H9 (cell line): Measurements from ENCODE around the gene WDR37. TPM values are rescaled to one million over a fixed set of nuclear protein-coding genes. Genes with fewer than 3 reads are reported as not detected.
"Not testable (repeated sequence)": the region's sequence is repeated elsewhere in the genome, so short reads cannot be mapped to it uniquely, and the experiment has no call there.

ENCODE experiments used
- DNase-seq: peaks from one replicate; pipeline ENCODE4 v3.0.0-alpha.2; 2017
- H2AFZ ChIP-seq: one replicate; pipeline ENCODE4 v1.6.1; 2013; ENCODE audit warnings: mild to moderate bottlenecking, low read length, control low read depth, moderate library complexity
- H2AK5ac ChIP-seq: 2 replicates; pipeline ENCODE4 v1.6.1; 2013; ENCODE audit warnings: low read length, control low read depth, mixed read lengths; ENCODE audit not compliant: insufficient read length
- H2BK120ac ChIP-seq: one replicate; pipeline ENCODE4 v1.6.1; 2013; ENCODE audit warnings: low read depth, mild to moderate bottlenecking, low read length, control low read depth, inconsistent platforms; ENCODE audit not compliant: poor library complexity, severe bottlenecking
- H2BK12ac ChIP-seq: 2 replicates; pipeline ENCODE4 v1.6.1; 2013; ENCODE audit warnings: low read length, control low read depth, mixed read lengths, low read depth; ENCODE audit not compliant: insufficient read length
- H2BK15ac ChIP-seq: 2 replicates; pipeline ENCODE4 v1.6.1; 2013; ENCODE audit warnings: low read depth, low read length, control low read depth
- H2BK20ac ChIP-seq: one replicate; pipeline ENCODE4 v1.6.1; 2013; ENCODE audit warnings: low read depth, mild to moderate bottlenecking, low read length, control low read depth, inconsistent platforms; ENCODE audit not compliant: poor library complexity, severe bottlenecking
- H2BK5ac ChIP-seq: 2 replicates; pipeline ENCODE4 v1.6.1; 2013; ENCODE audit warnings: low read length, control low read depth, mixed read lengths; ENCODE audit not compliant: insufficient read length
- H3K14ac ChIP-seq: 2 replicates; pipeline ENCODE4 v1.6.1; 2013; ENCODE audit warnings: low read length, control low read depth; ENCODE audit not compliant: insufficient read depth
- H3K18ac ChIP-seq: 2 replicates; pipeline ENCODE4 v1.6.1; 2013; ENCODE audit warnings: low read depth, mild to moderate bottlenecking, mixed read lengths, low read length, control low read depth; ENCODE audit not compliant: insufficient read length
- H3K23ac ChIP-seq: 2 replicates; pipeline ENCODE4 v1.6.1; 2013; ENCODE audit warnings: low read length, control low read depth, mixed read lengths, low read depth; ENCODE audit not compliant: insufficient read length
- H3K23me2 ChIP-seq: 2 replicates; pipeline ENCODE4 v1.6.1; 2013; ENCODE audit warnings: low read depth, mild to moderate bottlenecking, mixed read lengths, low read length, control low read depth; ENCODE audit not compliant: insufficient read length, poor library complexity, severe bottlenecking
- H3K27ac ChIP-seq: 2 replicates; pipeline ENCODE4 v1.5.1; 2013; ENCODE audit warnings: low read length, control low read depth, mixed read lengths, low read depth; ENCODE audit not compliant: insufficient read length
- H3K27me3 ChIP-seq: 2 replicates; pipeline ENCODE4 v1.6.1; 2013; ENCODE audit warnings: low read length, control low read depth, inconsistent platforms; ENCODE audit not compliant: insufficient read depth
- H3K4ac ChIP-seq: 2 replicates; pipeline ENCODE4 v1.6.1; 2013; ENCODE audit warnings: low read depth, mild to moderate bottlenecking, control low read depth, inconsistent platforms, low read length, moderate library complexity
- H3K4me1 ChIP-seq: 2 replicates; pipeline ENCODE4 v1.6.1; 2013; ENCODE audit warnings: low read length, control low read depth, inconsistent platforms; ENCODE audit not compliant: insufficient read depth
- H3K4me2 ChIP-seq: 2 replicates; pipeline ENCODE4 v1.6.1; 2013; ENCODE audit warnings: low read length, control low read depth, mixed read lengths; ENCODE audit not compliant: insufficient read length, insufficient read depth
- H3K56ac ChIP-seq: 2 replicates; pipeline ENCODE4 v1.6.1; 2013; ENCODE audit warnings: low read depth, mild to moderate bottlenecking, mixed read lengths, low read length, control low read depth; ENCODE audit not compliant: insufficient read length
- H3K79me1 ChIP-seq: 2 replicates; pipeline ENCODE4 v1.6.1; 2013; ENCODE audit warnings: low read depth, mild to moderate bottlenecking, moderate library complexity, low read length, control low read depth, inconsistent platforms; ENCODE audit not compliant: insufficient read depth, poor library complexity, severe bottlenecking
- H3K79me2 ChIP-seq: 2 replicates; pipeline ENCODE4 v1.6.1; 2013; ENCODE audit warnings: low read length, control low read depth, inconsistent platforms; ENCODE audit not compliant: insufficient read depth
- H3K9ac ChIP-seq: 2 replicates; pipeline ENCODE4 v1.6.1; 2013; ENCODE audit warnings: low read length, control low read depth, mixed read lengths; ENCODE audit not compliant: insufficient read length; ENCODE audit errors: extremely low read depth
- H3K9me3 ChIP-seq: one replicate; pipeline ENCODE4 v1.6.1; 2013; ENCODE audit warnings: low read depth, low read length, inconsistent platforms; ENCODE audit not compliant: control insufficient read depth
- H3T11ph ChIP-seq: one replicate; pipeline ENCODE4 v1.6.1; 2013; ENCODE audit warnings: mild to moderate bottlenecking, low read length, control low read depth, inconsistent platforms
- H4K20me1 ChIP-seq: one replicate; pipeline ENCODE4 v1.6.1; 2013; ENCODE audit not compliant: control insufficient read depth, insufficient read length, insufficient read depth
- H4K5ac ChIP-seq: 2 replicates; pipeline ENCODE4 v1.6.1; 2013; ENCODE audit warnings: low read depth, mild to moderate bottlenecking, mixed read lengths, low read length, control low read depth; ENCODE audit not compliant: insufficient read length
- H4K8ac ChIP-seq: replicated peaks from 2 replicates; pipeline ENCODE4 v1.6.1; 2013; ENCODE audit warnings: low read length, control low read depth, mixed read lengths, low read depth; ENCODE audit not compliant: insufficient read length
- H4K91ac ChIP-seq: 2 replicates; pipeline ENCODE4 v1.6.1; 2013; ENCODE audit warnings: low read depth, mild to moderate bottlenecking, moderate library complexity, mixed read lengths, low read length, control low read depth; ENCODE audit not compliant: insufficient read length
- H3K27ac Mint-ChIP-seq, 3 experiments: 2 replicates in 2 of 3; 3 replicates in 1 of 3; pipeline ENCODE4 v1.8.0; 2020 to 2021; ENCODE audit warnings: mixed read lengths in 3 of 3, mild to moderate bottlenecking in 1 of 3, moderate library complexity in 1 of 3
- H3K27me3 Mint-ChIP-seq: 2 replicates; pipeline ENCODE4 v1.8.0; 2021; ENCODE audit warnings: low read depth, mild to moderate bottlenecking, moderate library complexity, mixed read lengths
- H3K36me3 Mint-ChIP-seq, 3 experiments: 2 replicates in 2 of 3; 3 replicates in 1 of 3; pipeline ENCODE4 v1.8.0; 2020 to 2021; ENCODE audit warnings: low read depth in 3 of 3, mixed read lengths in 3 of 3; ENCODE audit not compliant: insufficient read depth in 1 of 3
- H3K4me1 Mint-ChIP-seq, 2 experiments: 2 replicates each; pipeline ENCODE4 v1.8.0; 2020; ENCODE audit warnings: mixed read lengths in 2 of 2
- H3K4me3 Mint-ChIP-seq, 2 experiments: 2 replicates in 1 of 2; 3 replicates in 1 of 2; pipeline ENCODE4 v1.8.0; 2020 to 2021; ENCODE audit warnings: mild to moderate bottlenecking in 2 of 2, mixed read lengths in 2 of 2, moderate library complexity in 1 of 2
- H3K9me3 Mint-ChIP-seq, 2 experiments: 2 replicates in 1 of 2; 3 replicates in 1 of 2; pipeline ENCODE4 v1.8.0; 2020; ENCODE audit warnings: mild to moderate bottlenecking in 2 of 2, mixed read lengths in 2 of 2, moderate library complexity in 1 of 2
- WGBS: extraction: QIAGEN DNeasy Blood & Tissue Kit; methylation state at CpG from one replicate; pipeline ENCODE4 v1.1.7; 2013; ENCODE audit warnings: missing lambda C conversion rate, low lambda C conversion rate, mixed read lengths; ENCODE audit not compliant: insufficient read length; ENCODE audit errors: extremely low coverage; 5-methylcytosine and 5-hydroxymethylcytosine counted together
- total RNA-seq: library from RNA; stranded (reverse); gene quantifications from 2 replicates; pipeline ENCODE4 v1.2.1, GENCODE V29; 2021
- TF ChIP-seq, protein P1 (sequence below): fragments of 200-600 bp; sonication (generic); conservative IDR thresholded peaks from 3 replicates; pipeline ENCODE4 v1.8.0; 2021; ENCODE audit warnings: antibody characterized with exemption, mild to moderate bottlenecking

Gene WDR37
- total RNA-seq, 1 experiment from 2014 or later = 13.1 TPM

DNA sequence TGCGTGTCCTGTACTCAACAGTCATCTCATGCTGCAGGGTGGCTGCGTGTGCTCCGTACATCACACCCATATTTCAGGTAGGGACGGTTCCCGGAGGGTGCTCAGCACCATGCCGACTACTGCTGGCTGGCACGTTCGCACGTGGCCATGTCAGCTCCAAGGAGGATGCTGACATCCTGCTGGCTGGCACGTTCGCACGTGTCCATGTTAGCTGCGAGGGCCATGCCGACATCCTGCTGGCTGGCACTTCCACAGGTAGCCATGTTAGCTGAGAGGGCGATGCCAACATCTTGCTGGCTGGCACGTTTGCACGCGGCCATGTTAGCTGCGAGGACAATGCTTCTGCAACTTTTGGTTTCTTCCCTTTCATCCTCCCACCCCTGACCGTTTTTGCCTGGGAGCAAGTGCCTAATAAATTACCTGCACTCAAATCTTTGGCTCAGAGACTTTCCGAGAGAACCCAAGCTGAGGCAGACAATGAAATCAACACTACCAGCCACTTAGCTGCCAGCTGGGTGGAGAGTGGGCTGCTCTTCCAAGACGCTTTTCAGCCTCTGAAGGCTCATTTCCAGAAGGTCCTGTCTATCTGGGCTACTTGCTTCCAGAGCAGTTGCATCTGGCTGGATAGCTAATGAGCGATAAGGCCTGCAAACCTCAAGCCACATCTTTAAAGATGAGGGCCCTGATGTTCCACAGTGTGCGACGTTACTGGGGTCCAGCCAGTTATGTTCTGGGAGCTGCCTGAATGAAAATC lies 104.6 kb downstream of the WDR37 start:
- Mint-ChIP-seq H3K9me3 (no peaks in the 10 kb centered on the region), H3K36me3 (no peaks in the 10 kb centered on the region), H3K27ac (peak overlapping the region in 1 of 3 experiments; percentile 65; a peak in 1 of 7 replicates), H3K4me1 (no peaks in the 10 kb centered on the region), H3K27me3 (peaks cover 11% of the 10 kb centered on the region), H3K4me3 (no peak overlapping the region)
- Histone ChIP-seq H3K79me1 (no peaks in the 10 kb centered on the region), H2BK15ac (no peak overlapping the region), H2BK120ac (no peak overlapping the region), H3K27ac (no peak overlapping the region), H3T11ph (no peak overlapping the region), H3K56ac (no peak overlapping the region), H3K18ac (no peak overlapping the region), H3K27me3 (no peaks in the 10 kb centered on the region), H3K23me2 (no peaks in the 10 kb centered on the region), H3K23ac (no peak overlapping the region), H3K14ac (no peak overlapping the region), H4K8ac (no peak overlapping the region), H2AK5ac (no peak overlapping the region), H4K91ac (no peak overlapping the region), H3K4me2 (no peak overlapping the region), H3K4ac (no peak overlapping the region), H3K4me1 (no peaks in the 10 kb centered on the region), H3K9me3 (no peaks in the 10 kb centered on the region), H2BK20ac (no peak overlapping the region), H4K20me1 (no peaks in the 10 kb centered on the region), H4K5ac (no peak overlapping the region), H2BK12ac (no peak overlapping the region), H3K79me2 (no peaks in the 10 kb centered on the region), H2BK5ac (no peak overlapping the region), H2AFZ (no peak overlapping the region), H3K9ac (no peak overlapping the region)
- DNase-seq = no peak
- TF ChIP-seq, protein P1, sequence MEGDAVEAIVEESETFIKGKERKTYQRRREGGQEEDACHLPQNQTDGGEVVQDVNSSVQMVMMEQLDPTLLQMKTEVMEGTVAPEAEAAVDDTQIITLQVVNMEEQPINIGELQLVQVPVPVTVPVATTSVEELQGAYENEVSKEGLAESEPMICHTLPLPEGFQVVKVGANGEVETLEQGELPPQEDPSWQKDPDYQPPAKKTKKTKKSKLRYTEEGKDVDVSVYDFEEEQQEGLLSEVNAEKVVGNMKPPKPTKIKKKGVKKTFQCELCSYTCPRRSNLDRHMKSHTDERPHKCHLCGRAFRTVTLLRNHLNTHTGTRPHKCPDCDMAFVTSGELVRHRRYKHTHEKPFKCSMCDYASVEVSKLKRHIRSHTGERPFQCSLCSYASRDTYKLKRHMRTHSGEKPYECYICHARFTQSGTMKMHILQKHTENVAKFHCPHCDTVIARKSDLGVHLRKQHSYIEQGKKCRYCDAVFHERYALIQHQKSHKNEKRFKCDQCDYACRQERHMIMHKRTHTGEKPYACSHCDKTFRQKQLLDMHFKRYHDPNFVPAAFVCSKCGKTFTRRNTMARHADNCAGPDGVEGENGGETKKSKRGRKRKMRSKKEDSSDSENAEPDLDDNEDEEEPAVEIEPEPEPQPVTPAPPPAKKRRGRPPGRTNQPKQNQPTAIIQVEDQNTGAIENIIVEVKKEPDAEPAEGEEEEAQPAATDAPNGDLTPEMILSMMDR = no peak
- no CpG with 5 or more reads among the region's 25 CpGs for WGBS

DNA sequence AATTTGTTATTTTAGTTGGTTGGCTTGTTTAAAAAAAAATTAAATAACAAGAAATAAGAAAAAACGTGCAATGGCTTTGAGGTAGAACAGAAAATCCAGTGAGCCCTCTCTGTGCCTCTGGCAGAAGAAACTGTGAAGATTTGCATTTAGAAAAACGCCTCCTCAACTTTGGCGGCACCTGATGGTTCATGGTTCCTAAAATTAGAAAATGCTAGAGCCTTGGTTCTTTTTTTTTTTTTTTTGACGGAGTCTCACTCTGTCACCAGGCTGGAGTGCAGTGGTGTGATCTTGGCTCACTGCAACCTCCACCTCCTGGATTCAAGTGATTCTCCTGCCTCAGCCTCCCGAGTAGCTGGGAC lies 105.1 kb downstream of the WDR37 start:
- not testable (repeated sequence) for H3K4me1 ChIP-seq, H3K36me3 Mint-ChIP-seq, H3K9me3 Mint-ChIP-seq, H2BK5ac ChIP-seq, H3K79me1 ChIP-seq, H3K4ac ChIP-seq, H2BK20ac ChIP-seq, H2AK5ac ChIP-seq, H3K9ac ChIP-seq, H3K27ac ChIP-seq, H3K9me3 ChIP-seq, H2BK15ac ChIP-seq, H4K20me1 ChIP-seq, H2AFZ ChIP-seq, H4K91ac ChIP-seq, H3K4me1 Mint-ChIP-seq, H3K79me2 ChIP-seq, H3K18ac ChIP-seq, DNase-seq, H3K27me3 ChIP-seq, H3K56ac ChIP-seq, H3T11ph ChIP-seq, H4K8ac ChIP-seq, H3K14ac ChIP-seq, H3K23ac ChIP-seq, H4K5ac ChIP-seq, H3K4me3 Mint-ChIP-seq, H3K23me2 ChIP-seq, H2BK12ac ChIP-seq, H3K4me2 ChIP-seq, H2BK120ac ChIP-seq
- peaks cover 11% of the 10 kb centered on the region for H3K27me3 Mint-ChIP-seq
- peak overlapping the region in 1 of 3 experiments; percentile 65; a peak in 1 of 7 replicates for H3K27ac Mint-ChIP-seq
- no CpG with 5 or more reads among the region's 5 CpGs for WGBS
